ENCODE results near the gene DENND1C.

The DENND1C gene

DNA sequence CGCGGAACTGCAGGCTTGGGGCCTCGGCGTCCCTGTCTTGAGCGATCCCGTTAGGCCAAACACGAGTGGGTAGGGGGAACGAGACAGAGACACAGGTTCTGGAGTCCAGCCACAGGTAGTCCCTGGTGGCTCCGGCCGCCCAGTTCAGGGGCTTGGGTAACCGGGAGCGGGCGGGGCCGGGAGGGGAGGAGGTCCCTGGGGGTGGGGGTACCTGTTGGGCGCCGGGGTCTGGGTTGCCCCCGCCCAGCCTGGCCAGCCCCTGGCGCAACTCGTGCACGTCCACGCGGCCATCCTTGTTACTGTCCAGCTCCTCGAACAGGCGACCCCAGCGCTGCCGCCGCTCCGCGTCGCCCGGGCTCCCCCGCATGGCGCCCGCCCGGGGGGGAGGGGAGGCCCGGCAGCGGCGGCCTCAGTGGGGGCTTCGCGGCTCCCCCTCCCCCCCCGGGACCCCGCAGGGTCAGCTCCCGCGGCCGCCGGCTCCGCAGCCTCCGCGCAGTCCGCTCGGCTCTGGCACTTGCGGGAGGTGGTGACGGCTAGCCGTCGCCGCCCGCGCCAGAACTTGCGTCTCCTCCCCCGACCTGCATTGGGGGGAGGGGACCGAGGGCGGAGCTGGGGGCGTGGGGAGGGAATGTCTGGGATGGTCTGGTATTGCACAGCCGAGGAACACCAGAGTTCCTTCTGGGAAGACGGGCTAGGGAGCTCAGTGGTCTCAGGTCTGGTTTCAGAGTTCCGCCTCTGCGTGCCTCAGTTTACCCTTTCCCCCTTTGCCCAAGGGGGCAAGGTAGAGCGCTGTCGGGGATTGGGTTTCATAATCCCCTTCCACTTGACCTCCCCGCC is 22.1 kb downstream of the DENND1C start, which contains the start of gene SLC25A23:
Gene SLC25A23, minus strand, starts transcription at position 531 of the 837 bp plus-strand sequence. Its CDS starts 164 bp downstream, at position 367.
- Mint-ChIP-seq H3K4me3 (peak within 1 kb of the TSS; percentile 81), H3K36me3 (ENCODE audit: low read depth) (no peaks in the 10 kb centered on the region), H3K27me3 (peaks cover 57% of the 10 kb centered on the region), H3K4me1 (ENCODE audit: low read depth) (peaks cover 28% of the 10 kb centered on the region), H3K9me3 (peaks cover 8% of the 10 kb centered on the region), H3K27ac (peak within 1 kb of the TSS; percentile 60)
- intact Hi-C loops (cut with micrococcal nuclease): no loop called here

DNA sequence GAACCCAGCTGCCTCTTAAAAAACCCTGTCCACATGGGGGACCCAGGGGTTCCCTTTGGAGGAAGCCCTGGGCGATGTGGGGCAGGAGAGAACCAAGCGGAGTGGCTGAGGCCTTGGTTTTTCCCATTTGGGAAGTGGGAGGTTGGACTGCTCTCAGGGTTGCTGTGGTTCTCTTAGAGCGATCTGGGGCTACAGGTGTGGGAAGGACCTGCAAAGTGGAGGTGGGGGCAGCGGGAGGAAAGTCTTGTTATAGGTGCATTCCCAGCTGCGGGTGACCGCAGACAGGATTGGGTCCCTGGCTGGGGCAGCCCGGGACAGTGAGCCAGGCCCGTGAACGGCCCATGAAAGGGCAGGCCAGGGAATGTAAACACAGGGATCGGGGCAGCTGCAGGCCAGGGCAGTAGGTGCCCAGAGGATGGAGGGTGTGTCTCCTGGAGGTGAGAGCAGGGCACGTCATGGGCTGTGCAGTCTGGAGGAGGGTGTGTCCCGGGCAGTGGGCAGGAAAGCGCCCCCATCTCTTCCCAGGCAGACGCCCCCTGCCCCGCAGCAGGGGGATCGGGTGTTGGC is 22.8 kb downstream of the DENND1C start:
- Mint-ChIP-seq H3K27ac (peak overlapping the region; percentile 60), H3K4me3 (peak overlapping the region; percentile 69), H3K4me1 (ENCODE audit: low read depth) (peaks cover 28% of the 10 kb centered on the region), H3K9me3 (peaks cover 15% of the 10 kb centered on the region), H3K36me3 (ENCODE audit: low read depth) (no peaks in the 10 kb centered on the region), H3K27me3 (peaks cover 55% of the 10 kb centered on the region)
- intact Hi-C loops (cut with micrococcal nuclease): no loop called here

- H3K9me3 Mint-ChIP-seq: peaks cover 18% of the 10 kb centered on the region
- intact Hi-C loops (cut with micrococcal nuclease): no loop called here
- H3K4me3 Mint-ChIP-seq: no peak overlapping the region
- peaks cover 28% of the 10 kb centered on the region for H3K4me1 Mint-ChIP-seq (ENCODE audit: low read depth)
- H3K27me3 Mint-ChIP-seq: peaks cover 54% of the 10 kb centered on the region
- H3K36me3 Mint-ChIP-seq (ENCODE audit: low read depth): no peaks in the 10 kb centered on the region
- H3K27ac Mint-ChIP-seq: peak overlapping the region; percentile 60
Measured at GRCh38 chr19:6457958-6458694, 23.5 kb downstream of the DENND1C start.

GRCh38 chr19:6455924-6456323 is 25.7 kb downstream of the DENND1C start:
- Mint-ChIP-seq H3K9me3 (peaks cover 18% of the 10 kb centered on the region), H3K4me1 (ENCODE audit: low read depth) (peaks cover 28% of the 10 kb centered on the region), H3K36me3 (ENCODE audit: low read depth) (no peaks in the 10 kb centered on the region), H3K27ac (no peak overlapping the region), H3K27me3 (peaks cover 49% of the 10 kb centered on the region), H3K4me3 (no peak overlapping the region)
- intact Hi-C loops (cut with micrococcal nuclease): no loop called here

GRCh38 chr19:6453951-6454565 is 27.5 kb downstream of the DENND1C start:
- H3K36me3 Mint-ChIP-seq (ENCODE audit: low read depth): no peaks in the 10 kb centered on the region
- no peak overlapping the region for H3K4me3 Mint-ChIP-seq
- H3K27ac Mint-ChIP-seq: no peak overlapping the region
- peaks cover 17% of the 10 kb centered on the region for H3K4me1 Mint-ChIP-seq (ENCODE audit: low read depth)
- H3K27me3 Mint-ChIP-seq: peaks cover 44% of the 10 kb centered on the region
- intact Hi-C loops (cut with micrococcal nuclease): no loop called here
- H3K9me3 Mint-ChIP-seq: peaks cover 18% of the 10 kb centered on the region

GRCh38 chr19:6452899-6453298 is 28.7 kb downstream of the DENND1C start:
- no peak overlapping the region for H3K4me3 Mint-ChIP-seq
- peaks cover 7% of the 10 kb centered on the region for H3K4me1 Mint-ChIP-seq (ENCODE audit: low read depth)
- no peak overlapping the region for H3K27ac Mint-ChIP-seq
- intact Hi-C loops (cut with micrococcal nuclease): no loop called here
- H3K9me3 Mint-ChIP-seq: peaks cover 18% of the 10 kb centered on the region
- H3K36me3 Mint-ChIP-seq (ENCODE audit: low read depth): no peaks in the 10 kb centered on the region
- H3K27me3 Mint-ChIP-seq: peaks cover 33% of the 10 kb centered on the region

- Mint-ChIP-seq H3K27ac (no peak overlapping the region), H3K27me3 (peaks cover 27% of the 10 kb centered on the region), H3K4me1 (ENCODE audit: low read depth) (peaks cover 7% of the 10 kb centered on the region), H3K36me3 (ENCODE audit: low read depth) (no peaks in the 10 kb centered on the region), H3K4me3 (no peak overlapping the region), H3K9me3 (peaks cover 18% of the 10 kb centered on the region)
- intact Hi-C loops (cut with micrococcal nuclease): no loop called here
Measured at GRCh38 chr19:6452223-6452614, 29.4 kb downstream of the DENND1C start.

- H3K4me1 Mint-ChIP-seq (ENCODE audit: low read depth): peaks cover 7% of the 10 kb centered on the region
- H3K4me3 Mint-ChIP-seq: no peak overlapping the region
- intact Hi-C loops (cut with micrococcal nuclease): no loop called here
- peaks cover 18% of the 10 kb centered on the region for H3K9me3 Mint-ChIP-seq
- no peaks in the 10 kb centered on the region for H3K36me3 Mint-ChIP-seq (ENCODE audit: low read depth)
- no peak overlapping the region for H3K27ac Mint-ChIP-seq
- H3K27me3 Mint-ChIP-seq: peaks cover 23% of the 10 kb centered on the region
Measured at GRCh38 chr19:6451583-6452222, 29.9 kb downstream of the DENND1C start.

DNA sequence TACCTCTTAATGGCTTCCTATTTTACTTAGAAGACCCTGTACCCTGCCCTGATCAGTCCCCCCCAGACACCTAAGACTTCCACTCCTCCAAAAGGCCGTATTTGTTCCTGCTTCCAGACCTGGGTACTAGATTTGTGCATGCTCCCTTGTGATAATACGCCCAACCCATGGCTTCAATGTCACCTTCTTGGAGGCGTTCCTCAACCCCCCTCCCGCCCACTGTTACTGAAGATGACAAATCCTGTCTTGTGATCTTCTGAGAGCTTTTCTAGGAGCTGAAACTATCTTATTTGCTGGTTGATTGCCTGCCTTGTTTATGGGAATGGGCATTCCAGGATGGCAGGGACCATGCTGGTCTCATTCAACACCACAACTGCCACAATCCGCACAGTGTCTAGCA is 31.4 kb downstream of the DENND1C start:
- H3K4me3 Mint-ChIP-seq: no peak overlapping the region
- intact Hi-C loops (cut with micrococcal nuclease): no loop called here
- peaks cover 16% of the 10 kb centered on the region for H3K9me3 Mint-ChIP-seq
- no peak overlapping the region for H3K27ac Mint-ChIP-seq
- no peaks in the 10 kb centered on the region for H3K36me3 Mint-ChIP-seq (ENCODE audit: low read depth)
- H3K27me3 Mint-ChIP-seq: peaks cover 11% of the 10 kb centered on the region
- no peaks in the 10 kb centered on the region for H3K4me1 Mint-ChIP-seq (ENCODE audit: low read depth)

GRCh38 chr19:6448045-6448444 is 33.5 kb downstream of the DENND1C start:
- no peaks in the 10 kb centered on the region for H3K9me3 Mint-ChIP-seq
- H3K4me1 Mint-ChIP-seq (ENCODE audit: low read depth): no peaks in the 10 kb centered on the region
- H3K27ac Mint-ChIP-seq: no peak overlapping the region
- intact Hi-C loops (cut with micrococcal nuclease): no loop called here
- peaks cover 7% of the 10 kb centered on the region for H3K27me3 Mint-ChIP-seq
- no peak overlapping the region for H3K4me3 Mint-ChIP-seq
- H3K36me3 Mint-ChIP-seq (ENCODE audit: low read depth): no peaks in the 10 kb centered on the region

- Mint-ChIP-seq H3K4me1 (ENCODE audit: low read depth) (no peaks in the 10 kb centered on the region), H3K9me3 (no peaks in the 10 kb centered on the region), H3K27ac (no peak overlapping the region), H3K27me3 (peaks cover 7% of the 10 kb centered on the region), H3K36me3 (ENCODE audit: low read depth) (no peaks in the 10 kb centered on the region), H3K4me3 (no peak overlapping the region)
- intact Hi-C loops (cut with micrococcal nuclease): no loop called here
Measured at GRCh38 chr19:6446452-6446851, 35.1 kb downstream of the DENND1C start.

- Mint-ChIP-seq H3K4me1 (ENCODE audit: low read depth) (no peaks in the 10 kb centered on the region), H3K36me3 (ENCODE audit: low read depth) (no peaks in the 10 kb centered on the region), H3K4me3 (no peak overlapping the region), H3K27ac (no peak overlapping the region), H3K27me3 (peaks cover 10% of the 10 kb centered on the region), H3K9me3 (no peaks in the 10 kb centered on the region)
- intact Hi-C loops (cut with micrococcal nuclease): no loop called here
Measured at GRCh38 chr19:6443986-6444385, 37.6 kb downstream of the DENND1C start.

DNA sequence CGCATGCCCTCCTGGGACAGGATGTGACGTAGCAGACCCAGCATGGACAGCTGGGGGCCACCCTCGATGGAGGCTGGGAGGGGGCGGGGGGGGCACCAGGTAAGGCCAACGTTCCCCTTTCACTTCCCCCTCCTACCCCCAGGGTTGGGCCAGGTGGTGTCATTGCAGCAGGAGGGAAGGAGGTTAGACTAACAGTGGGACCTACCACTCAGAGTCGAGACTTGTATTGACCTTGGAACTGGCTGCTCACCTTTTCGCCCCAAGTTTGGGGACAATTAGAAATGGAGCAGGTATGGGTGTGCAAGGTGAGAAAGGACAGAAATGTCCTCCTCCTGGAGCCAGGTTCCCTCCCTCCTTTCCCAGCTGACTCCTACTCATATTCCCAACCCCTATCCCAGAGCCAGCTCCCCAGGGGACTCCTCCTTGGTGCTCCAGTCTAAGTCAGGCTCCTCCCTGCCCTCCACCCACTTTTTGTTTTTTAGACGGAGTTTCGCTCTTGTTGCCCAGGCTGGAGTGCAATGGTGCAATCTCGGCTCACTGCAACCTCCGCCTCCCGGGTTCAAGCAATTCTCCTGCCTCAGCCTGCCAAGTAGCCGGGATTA is 39.4 kb downstream of the DENND1C start:
- no peaks in the 10 kb centered on the region for H3K36me3 Mint-ChIP-seq (ENCODE audit: low read depth)
- H3K27ac Mint-ChIP-seq: no peak overlapping the region
- peaks cover 18% of the 10 kb centered on the region for H3K27me3 Mint-ChIP-seq
- no peak overlapping the region for H3K4me3 Mint-ChIP-seq
- intact Hi-C loops (cut with micrococcal nuclease): no loop called here
- no peaks in the 10 kb centered on the region for H3K9me3 Mint-ChIP-seq
- no peaks in the 10 kb centered on the region for H3K4me1 Mint-ChIP-seq (ENCODE audit: low read depth)

Data from dendritic cell treated with granulocyte-macrophage colony-stimulating factor and Interleukin-4, amounts not matched to agents 40 ng/mL and 50 ng/mL, for 4 days (primary cell).